ENCODE measurements around the gene OPRM1. TPM values are rescaled to one million over a fixed set of nuclear protein-coding genes. Genes with fewer than 3 reads are reported as not detected.
A peak's percentile ranks its signal among the peaks of the same experiment; 100 is the strongest.

Gene OPRM1
- total RNA-seq (2021; ENCODE audit: unreplicated experiment), result not detected
- polyA plus RNA-seq (2012; ENCODE audit: insufficient read length), result not detected
- Bru-seq, nascent RNA, result percentile 1 among the genes with signal in this experiment
- percentile 1 among the genes with signal in this experiment for BruChase-seq, experiment 1, labeled RNA remaining after a 2-hour chase
- percentile 0 among the genes with signal in this experiment for BruChase-seq, experiment 2, labeled RNA remaining after a 6-hour chase
- long read RNA-seq, result 0 reads

DNA sequence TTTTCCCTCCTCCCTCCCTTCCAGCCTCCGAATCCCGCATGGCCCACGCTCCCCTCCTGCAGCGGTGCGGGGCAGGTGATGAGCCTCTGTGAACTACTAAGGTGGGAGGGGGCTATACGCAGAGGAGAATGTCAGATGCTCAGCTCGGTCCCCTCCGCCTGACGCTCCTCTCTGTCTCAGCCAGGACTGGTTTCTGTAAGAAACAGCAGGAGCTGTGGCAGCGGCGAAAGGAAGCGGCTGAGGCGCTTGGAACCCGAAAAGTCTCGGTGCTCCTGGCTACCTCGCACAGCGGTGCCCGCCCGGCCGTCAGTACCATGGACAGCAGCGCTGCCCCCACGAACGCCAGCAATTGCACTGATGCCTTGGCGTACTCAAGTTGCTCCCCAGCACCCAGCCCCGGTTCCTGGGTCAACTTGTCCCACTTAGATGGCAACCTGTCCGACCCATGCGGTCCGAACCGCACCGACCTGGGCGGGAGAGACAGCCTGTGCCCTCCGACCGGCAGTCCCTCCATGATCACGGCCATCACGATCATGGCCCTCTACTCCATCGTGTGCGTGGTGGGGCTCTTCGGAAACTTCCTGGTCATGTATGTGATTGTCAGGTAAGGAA, at the start of gene OPRM1:
Gene OPRM1, plus strand, starts transcription at position 10 of the 612 bp plus-strand sequence. Its CDS starts 305 bp downstream, at position 315.
- Histone ChIP-seq H3K27me3 (ENCODE audit: control insufficient read depth, insufficient read depth, low read length) (no peaks in the 10 kb centered on the region), H3K27ac (ENCODE audit: low read length) (no peak within 1 kb of the TSS), H3K4me3 (ENCODE audit: low read depth in 2 of 2, low read length in 2 of 2) (no peak within 1 kb of the TSS), H3K9me3 (ENCODE audit: control insufficient read depth, insufficient read depth, low read depth, low read length) (no peaks in the 10 kb centered on the region), H3K4me1 (ENCODE audit: control insufficient read depth, insufficient read depth, low read length) (no peaks in the 10 kb centered on the region), H3K36me3 (ENCODE audit: control insufficient read depth, insufficient read depth, low read length) (no peaks in the 10 kb centered on the region)
- no TSS peak for BruUV-seq (replicated peaks)
- DNase-seq (ENCODE audit: low read depth, low spot score), result no peak
- POLR2A ChIA-PET, result no interaction called here
- CTCF ChIA-PET, result no interaction called here
- in situ Hi-C loops (cut with HindIII; ENCODE audit: low pct_unique_long_range_greater_than_20kb, low sequenced_read_pairs) (no loop called here), intact Hi-C loops (cut with micrococcal nuclease; ENCODE audit: unreplicated experiment) (no loop called here)
- ATAC-seq, result no peak
- TF ChIP-seq, protein P1, sequence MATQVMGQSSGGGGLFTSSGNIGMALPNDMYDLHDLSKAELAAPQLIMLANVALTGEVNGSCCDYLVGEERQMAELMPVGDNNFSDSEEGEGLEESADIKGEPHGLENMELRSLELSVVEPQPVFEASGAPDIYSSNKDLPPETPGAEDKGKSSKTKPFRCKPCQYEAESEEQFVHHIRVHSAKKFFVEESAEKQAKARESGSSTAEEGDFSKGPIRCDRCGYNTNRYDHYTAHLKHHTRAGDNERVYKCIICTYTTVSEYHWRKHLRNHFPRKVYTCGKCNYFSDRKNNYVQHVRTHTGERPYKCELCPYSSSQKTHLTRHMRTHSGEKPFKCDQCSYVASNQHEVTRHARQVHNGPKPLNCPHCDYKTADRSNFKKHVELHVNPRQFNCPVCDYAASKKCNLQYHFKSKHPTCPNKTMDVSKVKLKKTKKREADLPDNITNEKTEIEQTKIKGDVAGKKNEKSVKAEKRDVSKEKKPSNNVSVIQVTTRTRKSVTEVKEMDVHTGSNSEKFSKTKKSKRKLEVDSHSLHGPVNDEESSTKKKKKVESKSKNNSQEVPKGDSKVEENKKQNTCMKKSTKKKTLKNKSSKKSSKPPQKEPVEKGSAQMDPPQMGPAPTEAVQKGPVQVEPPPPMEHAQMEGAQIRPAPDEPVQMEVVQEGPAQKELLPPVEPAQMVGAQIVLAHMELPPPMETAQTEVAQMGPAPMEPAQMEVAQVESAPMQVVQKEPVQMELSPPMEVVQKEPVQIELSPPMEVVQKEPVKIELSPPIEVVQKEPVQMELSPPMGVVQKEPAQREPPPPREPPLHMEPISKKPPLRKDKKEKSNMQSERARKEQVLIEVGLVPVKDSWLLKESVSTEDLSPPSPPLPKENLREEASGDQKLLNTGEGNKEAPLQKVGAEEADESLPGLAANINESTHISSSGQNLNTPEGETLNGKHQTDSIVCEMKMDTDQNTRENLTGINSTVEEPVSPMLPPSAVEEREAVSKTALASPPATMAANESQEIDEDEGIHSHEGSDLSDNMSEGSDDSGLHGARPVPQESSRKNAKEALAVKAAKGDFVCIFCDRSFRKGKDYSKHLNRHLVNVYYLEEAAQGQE (IDR thresholded peaks at IDR 0.05; ENCODE audit: insufficient read depth in 1 of 2, low read depth in 2 of 2, low read length in 1 of 2), result peak; percentile 87 to 94
- TF ChIP-seq, protein P2, sequence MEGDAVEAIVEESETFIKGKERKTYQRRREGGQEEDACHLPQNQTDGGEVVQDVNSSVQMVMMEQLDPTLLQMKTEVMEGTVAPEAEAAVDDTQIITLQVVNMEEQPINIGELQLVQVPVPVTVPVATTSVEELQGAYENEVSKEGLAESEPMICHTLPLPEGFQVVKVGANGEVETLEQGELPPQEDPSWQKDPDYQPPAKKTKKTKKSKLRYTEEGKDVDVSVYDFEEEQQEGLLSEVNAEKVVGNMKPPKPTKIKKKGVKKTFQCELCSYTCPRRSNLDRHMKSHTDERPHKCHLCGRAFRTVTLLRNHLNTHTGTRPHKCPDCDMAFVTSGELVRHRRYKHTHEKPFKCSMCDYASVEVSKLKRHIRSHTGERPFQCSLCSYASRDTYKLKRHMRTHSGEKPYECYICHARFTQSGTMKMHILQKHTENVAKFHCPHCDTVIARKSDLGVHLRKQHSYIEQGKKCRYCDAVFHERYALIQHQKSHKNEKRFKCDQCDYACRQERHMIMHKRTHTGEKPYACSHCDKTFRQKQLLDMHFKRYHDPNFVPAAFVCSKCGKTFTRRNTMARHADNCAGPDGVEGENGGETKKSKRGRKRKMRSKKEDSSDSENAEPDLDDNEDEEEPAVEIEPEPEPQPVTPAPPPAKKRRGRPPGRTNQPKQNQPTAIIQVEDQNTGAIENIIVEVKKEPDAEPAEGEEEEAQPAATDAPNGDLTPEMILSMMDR (IDR thresholded peaks at IDR 0.05), result no peak

DNA sequence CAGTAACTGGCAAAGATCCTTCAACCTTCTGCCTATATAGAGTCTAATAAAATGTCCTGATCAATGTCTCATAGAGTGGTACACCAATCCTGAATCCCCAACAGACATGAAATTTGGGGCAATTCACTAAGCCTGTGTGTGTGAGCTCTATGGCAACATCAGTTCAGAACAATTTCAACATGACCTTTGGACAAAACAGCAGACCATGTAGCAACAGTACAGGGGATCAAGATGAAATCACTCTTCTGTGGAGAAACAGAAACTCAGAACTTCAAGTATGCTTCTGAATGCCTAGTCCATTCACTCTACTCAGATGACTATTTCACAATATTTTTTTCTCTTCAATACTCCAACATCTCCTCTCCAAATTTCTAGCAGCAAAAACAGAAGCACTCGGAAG, 49.1 kb upstream of the OPRM1 start:
- TF ChIP-seq TCF7L2 (IDR thresholded peaks at IDR 0.05; ENCODE audit: low read depth, low read length), result no peak
- TF ChIP-seq, protein P1 (IDR thresholded peaks at IDR 0.05; ENCODE audit: insufficient read depth in 1 of 2, low read depth in 2 of 2, low read length in 1 of 2), result no peak
- TF ChIP-seq POLR2AphosphoS5 (IDR thresholded peaks at IDR 0.05; ENCODE audit: low read depth, low read length), result no peak
- TF ChIP-seq, protein P2 (IDR thresholded peaks at IDR 0.05), result no peak
- no peak for TF ChIP-seq SIN3A (IDR thresholded peaks at IDR 0.05; ENCODE audit: borderline replicate concordance, insufficient read depth, low read depth, low read length)
- H3K9me3 ChIP-seq (ENCODE audit: control insufficient read depth, insufficient read depth, low read depth, low read length), result no peaks in the 10 kb centered on the region
- H3K36me3 ChIP-seq (ENCODE audit: control insufficient read depth, insufficient read depth, low read length), result no peaks in the 10 kb centered on the region
- ATAC-seq (no peak), DNase-seq (ENCODE audit: low read depth, low spot score) (no peak)
- in situ Hi-C loops (cut with HindIII; ENCODE audit: low pct_unique_long_range_greater_than_20kb, low sequenced_read_pairs), result no loop called here
- H3K27me3 ChIP-seq (ENCODE audit: control insufficient read depth, insufficient read depth, low read length), result no peaks in the 10 kb centered on the region
- POLR2A ChIA-PET, result no interaction called here
- H3K4me1 ChIP-seq (ENCODE audit: control insufficient read depth, insufficient read depth, low read length), result no peaks in the 10 kb centered on the region
- no peak overlapping the region for H3K27ac ChIP-seq (ENCODE audit: low read length)
- BruUV-seq (replicated peaks), result no TSS peak
- CTCF ChIA-PET, result no interaction called here
- intact Hi-C loops (cut with micrococcal nuclease; ENCODE audit: unreplicated experiment), result no loop called here
- no peak overlapping the region for H3K4me3 ChIP-seq (ENCODE audit: low read depth in 2 of 2, low read length in 2 of 2)
